Measurements from ENCODE around the gene DES. TPM values are rescaled to one million over a fixed set of nuclear protein-coding genes. Genes with fewer than 3 reads are reported as not detected.

Gene DES
- total and polyA plus RNA-seq, 2 experiments from 2014 or later = 1.3 to 2.0 TPM

- DNase-seq (ENCODE audit: low spot score) = no peak
- no peak overlapping the region for H3K4me2 ChIP-seq
- no peak overlapping the region for H2AFZ ChIP-seq
- H3K9me3 Mint-ChIP-seq = no peaks in the 10 kb centered on the region
- no peaks in the 10 kb centered on the region for H3K79me2 ChIP-seq (replicated peaks; ENCODE audit: insufficient read depth)
- H3K4me3 Mint-ChIP-seq = no peak overlapping the region
- H3K36me3 ChIP-seq (ENCODE audit: insufficient read depth) = no peaks in the 10 kb centered on the region
- H3K27me3 Mint-ChIP-seq (ENCODE audit: insufficient read depth, low read depth, poor library complexity) = peaks cover 13% of the 10 kb centered on the region
- H3K27ac ChIP-seq (ENCODE audit: low read depth) = no peak overlapping the region
- H3K4me3 ChIP-seq = no peak overlapping the region
- peaks cover 31% of the 10 kb centered on the region for H3K4me1 Mint-ChIP-seq
- H3K4me1 ChIP-seq (ENCODE audit: insufficient read depth) = peaks cover 16% of the 10 kb centered on the region
- no peak for TF ChIP-seq NANOG (IDR thresholded peaks at IDR 0.05; ENCODE audit: borderline replicate concordance)
- no peak for TF ChIP-seq EZH2phosphoT487 (IDR thresholded peaks at IDR 0.05; ENCODE audit: unreplicated experiment)
- no peak for TF ChIP-seq ZNF331 (CRISPR knock-in tag; IDR thresholded peaks at IDR 0.05; ENCODE audit: low read depth)
- no peak for TF ChIP-seq JUNB (IDR thresholded peaks at IDR 0.05; ENCODE audit: unreplicated experiment)
- TF ChIP-seq ZNF114 (CRISPR knock-in tag; IDR thresholded peaks at IDR 0.05) = no peak
- no peak for TF ChIP-seq CREB1 (CRISPR knock-in tag; IDR thresholded peaks at IDR 0.05; ENCODE audit: low read depth)
- TF ChIP-seq, protein P1, sequence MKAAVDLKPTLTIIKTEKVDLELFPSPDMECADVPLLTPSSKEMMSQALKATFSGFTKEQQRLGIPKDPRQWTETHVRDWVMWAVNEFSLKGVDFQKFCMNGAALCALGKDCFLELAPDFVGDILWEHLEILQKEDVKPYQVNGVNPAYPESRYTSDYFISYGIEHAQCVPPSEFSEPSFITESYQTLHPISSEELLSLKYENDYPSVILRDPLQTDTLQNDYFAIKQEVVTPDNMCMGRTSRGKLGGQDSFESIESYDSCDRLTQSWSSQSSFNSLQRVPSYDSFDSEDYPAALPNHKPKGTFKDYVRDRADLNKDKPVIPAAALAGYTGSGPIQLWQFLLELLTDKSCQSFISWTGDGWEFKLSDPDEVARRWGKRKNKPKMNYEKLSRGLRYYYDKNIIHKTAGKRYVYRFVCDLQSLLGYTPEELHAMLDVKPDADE (IDR thresholded peaks at IDR 0.05) = no peak
- no peak for TF ChIP-seq ZNF462 (CRISPR knock-in tag; IDR thresholded peaks at IDR 0.05)
- TF ChIP-seq, protein P2, sequence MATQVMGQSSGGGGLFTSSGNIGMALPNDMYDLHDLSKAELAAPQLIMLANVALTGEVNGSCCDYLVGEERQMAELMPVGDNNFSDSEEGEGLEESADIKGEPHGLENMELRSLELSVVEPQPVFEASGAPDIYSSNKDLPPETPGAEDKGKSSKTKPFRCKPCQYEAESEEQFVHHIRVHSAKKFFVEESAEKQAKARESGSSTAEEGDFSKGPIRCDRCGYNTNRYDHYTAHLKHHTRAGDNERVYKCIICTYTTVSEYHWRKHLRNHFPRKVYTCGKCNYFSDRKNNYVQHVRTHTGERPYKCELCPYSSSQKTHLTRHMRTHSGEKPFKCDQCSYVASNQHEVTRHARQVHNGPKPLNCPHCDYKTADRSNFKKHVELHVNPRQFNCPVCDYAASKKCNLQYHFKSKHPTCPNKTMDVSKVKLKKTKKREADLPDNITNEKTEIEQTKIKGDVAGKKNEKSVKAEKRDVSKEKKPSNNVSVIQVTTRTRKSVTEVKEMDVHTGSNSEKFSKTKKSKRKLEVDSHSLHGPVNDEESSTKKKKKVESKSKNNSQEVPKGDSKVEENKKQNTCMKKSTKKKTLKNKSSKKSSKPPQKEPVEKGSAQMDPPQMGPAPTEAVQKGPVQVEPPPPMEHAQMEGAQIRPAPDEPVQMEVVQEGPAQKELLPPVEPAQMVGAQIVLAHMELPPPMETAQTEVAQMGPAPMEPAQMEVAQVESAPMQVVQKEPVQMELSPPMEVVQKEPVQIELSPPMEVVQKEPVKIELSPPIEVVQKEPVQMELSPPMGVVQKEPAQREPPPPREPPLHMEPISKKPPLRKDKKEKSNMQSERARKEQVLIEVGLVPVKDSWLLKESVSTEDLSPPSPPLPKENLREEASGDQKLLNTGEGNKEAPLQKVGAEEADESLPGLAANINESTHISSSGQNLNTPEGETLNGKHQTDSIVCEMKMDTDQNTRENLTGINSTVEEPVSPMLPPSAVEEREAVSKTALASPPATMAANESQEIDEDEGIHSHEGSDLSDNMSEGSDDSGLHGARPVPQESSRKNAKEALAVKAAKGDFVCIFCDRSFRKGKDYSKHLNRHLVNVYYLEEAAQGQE (IDR thresholded peaks at IDR 0.05; ENCODE audit: unreplicated experiment) = no peak
- no peak for TF ChIP-seq STAT1 (IDR thresholded peaks at IDR 0.05; ENCODE audit: unreplicated experiment)
- no peak for TF ChIP-seq CTCF (conservative IDR thresholded peaks at IDR 0.05; ENCODE audit: low read depth in 2 of 2)
- no peak for TF ChIP-seq POLR2AphosphoS5 (IDR thresholded peaks at IDR 0.05; ENCODE audit: low read depth)
- TF ChIP-seq EZH2 (IDR thresholded peaks at IDR 0.05; ENCODE audit: low read depth, unreplicated experiment) = no peak
- H3K9me2 ChIP-seq (ENCODE audit: insufficient read depth) = no peaks in the 10 kb centered on the region
- H3F3A ChIP-seq (replicated peaks; ENCODE audit: low read depth) = peaks cover 2% of the 10 kb centered on the region; the same call in 1 of the 2 replicates
- ATAC-seq = no peak
- H4K20me1 ChIP-seq (replicated peaks; ENCODE audit: insufficient read depth) = no peaks in the 10 kb centered on the region
- H3K36me3 Mint-ChIP-seq (ENCODE audit: low read depth) = no peaks in the 10 kb centered on the region
- H3K27me3 ChIP-seq (ENCODE audit: insufficient read depth) = no peaks in the 10 kb centered on the region
- H3K27ac Mint-ChIP-seq = no peak overlapping the region
Measured at GRCh38 chr2:219405958-219406860, 12.0 kb upstream of the DES start.
